Natural killer cell treated with Interleukin-12 subunit alpha and Interleukin-12 subunit beta and Interleukin-15 and Interleukin-18, amount 100 ng/mL, for 72 hours (primary cell): Measurements from ENCODE around the gene MGMT. TPM values are rescaled to one million over a fixed set of nuclear protein-coding genes. Genes with fewer than 3 reads are reported as not detected.

Experiments used
- ATAC-seq, 2 donors: fragments of 150-1000 bp; cut with Tn5 transposase in 1 of 2; sonication (Bioruptor Pico), chemical (Tn5 transposase) in 1 of 2; 2 replicates each; pipeline ENCODE4 v1.10.0; 2021
- DNase-seq: peaks from one replicate; pipeline ENCODE4 v3.0.0; 2022; ENCODE audit warnings: low spot score
- H3K27ac Mint-ChIP-seq, 2 donors: 1 replicate in 1 of 2; 2 replicates in 1 of 2; pipeline ENCODE4 v1.8.0; 2022; ENCODE audit warnings: mixed read lengths in 2 of 2, mild to moderate bottlenecking in 1 of 2, moderate library complexity in 1 of 2
- H3K27me3 Mint-ChIP-seq, 2 donors: 1 replicate in 1 of 2; 2 replicates in 1 of 2; pipeline ENCODE4 v1.8.0; 2022; ENCODE audit warnings: mixed read lengths in 2 of 2
- H3K36me3 Mint-ChIP-seq: one replicate; pipeline ENCODE4 v1.8.0; 2022; ENCODE audit warnings: mixed read lengths
- H3K4me1 Mint-ChIP-seq, 2 donors: 1 replicate in 1 of 2; 2 replicates in 1 of 2; pipeline ENCODE4 v1.8.0; 2022; ENCODE audit warnings: low read depth in 2 of 2, mixed read lengths in 2 of 2, mild to moderate bottlenecking in 1 of 2
- H3K4me3 Mint-ChIP-seq: one replicate; pipeline ENCODE4 v1.8.0; 2022; ENCODE audit warnings: mixed read lengths
- H3K9me3 Mint-ChIP-seq: 2 replicates; pipeline ENCODE4 v1.8.0; 2022; ENCODE audit warnings: mixed read lengths
- total RNA-seq, 2 donors: library from RNA; stranded (reverse); gene quantifications; one replicate each; pipeline ENCODE4 v1.2.3, GENCODE V29; 2022

The MGMT gene
- total RNA-seq, 2 donors from 2014 or later, result 14.3 to 23.6 TPM

DNA sequence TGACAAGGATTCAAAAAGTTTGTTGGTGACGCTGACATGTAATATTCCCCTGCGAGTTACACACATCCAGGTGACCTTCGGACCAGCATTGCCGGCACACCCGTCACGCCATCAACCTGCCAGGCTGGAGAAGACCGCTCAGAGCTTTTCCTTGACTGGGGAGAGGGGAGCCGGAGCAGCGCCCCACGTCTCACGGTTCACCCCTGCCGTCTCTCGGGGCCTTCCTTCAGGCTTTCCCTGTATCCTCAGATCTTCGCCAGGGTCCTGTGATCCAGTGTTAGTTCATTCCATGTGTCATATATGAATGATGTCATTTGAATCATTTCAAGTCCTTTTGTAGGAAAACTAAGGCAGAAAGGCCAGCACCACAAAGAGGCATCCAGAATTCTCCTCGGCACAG lies 127.8 kb downstream of the MGMT start:
- Mint-ChIP-seq H3K9me3 (no peaks in the 10 kb centered on the region), H3K4me3 (no peak overlapping the region), H3K4me1 (peaks cover 0 to 2% of the 10 kb centered on the region in 2 donors), H3K27me3 (no peaks in the 10 kb centered on the region), H3K27ac (no peak overlapping the region), H3K36me3 (no peaks in the 10 kb centered on the region)
- DNase-seq, result no peak
- no peak for ATAC-seq

GRCh38 chr10:129598413-129598812 lies 131.4 kb downstream of the MGMT start:
- no peak overlapping the region for H3K27ac Mint-ChIP-seq
- no peak for DNase-seq
- H3K9me3 Mint-ChIP-seq, result no peaks in the 10 kb centered on the region
- ATAC-seq, result no peak
- no peak overlapping the region for H3K4me3 Mint-ChIP-seq
- peaks cover 0 to 2% of the 10 kb centered on the region in 2 donors for H3K4me1 Mint-ChIP-seq
- H3K36me3 Mint-ChIP-seq, result no peaks in the 10 kb centered on the region
- H3K27me3 Mint-ChIP-seq, result no peaks in the 10 kb centered on the region

- Mint-ChIP-seq H3K4me1 (peaks cover 2% of the 10 kb centered on the region in 2 donors), H3K9me3 (no peaks in the 10 kb centered on the region)
These were observed 132.1 kb downstream of the MGMT start for GRCh38 chr10:129599160-129599559.

DNA sequence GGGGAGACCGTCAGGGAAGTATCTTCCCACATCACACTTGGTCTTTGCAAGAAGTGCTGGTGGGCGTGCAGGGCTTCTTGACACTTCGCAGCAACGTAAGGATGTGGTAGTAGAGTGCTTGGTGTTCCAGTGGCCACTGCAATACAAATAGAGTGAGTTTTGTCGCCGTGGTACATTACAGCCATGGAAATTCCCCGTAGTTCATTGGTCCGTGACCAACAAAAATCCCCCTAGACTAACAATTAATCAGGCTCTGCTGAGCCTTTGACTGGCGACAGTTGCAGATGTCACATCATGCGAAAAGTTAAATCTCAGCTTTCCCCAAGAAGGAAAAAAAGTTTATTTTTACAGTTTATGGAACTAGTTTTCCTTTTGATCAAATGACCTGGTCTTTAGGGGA lies 134.7 kb downstream of the MGMT start:
- DNase-seq (no peak), ATAC-seq (no peak)
- Mint-ChIP-seq H3K9me3 (no peaks in the 10 kb centered on the region), H3K4me1 (peaks cover 6 to 10% of the 10 kb centered on the region in 2 donors), H3K36me3 (no peaks in the 10 kb centered on the region), H3K27me3 (no peaks in the 10 kb centered on the region), H3K27ac (no peak overlapping the region), H3K4me3 (no peak overlapping the region)

More at GRCh38 chr10:129599160-129599559, 132.1 kb downstream of the MGMT start:
- no peak for ATAC-seq
- Mint-ChIP-seq H3K36me3 (no peaks in the 10 kb centered on the region), H3K27ac (no peak overlapping the region), H3K4me3 (no peak overlapping the region), H3K27me3 (no peaks in the 10 kb centered on the region)
- DNase-seq, result no peak

- Mint-ChIP-seq H3K4me1 (peaks cover 6 to 10% of the 10 kb centered on the region in 2 donors), H3K27ac (no peak overlapping the region), H3K4me3 (no peak overlapping the region), H3K9me3 (no peaks in the 10 kb centered on the region), H3K36me3 (no peaks in the 10 kb centered on the region), H3K27me3 (no peaks in the 10 kb centered on the region)
- ATAC-seq (no peak), DNase-seq (no peak)
These were observed 136.0 kb downstream of the MGMT start for GRCh38 chr10:129602938-129603535.

DNA sequence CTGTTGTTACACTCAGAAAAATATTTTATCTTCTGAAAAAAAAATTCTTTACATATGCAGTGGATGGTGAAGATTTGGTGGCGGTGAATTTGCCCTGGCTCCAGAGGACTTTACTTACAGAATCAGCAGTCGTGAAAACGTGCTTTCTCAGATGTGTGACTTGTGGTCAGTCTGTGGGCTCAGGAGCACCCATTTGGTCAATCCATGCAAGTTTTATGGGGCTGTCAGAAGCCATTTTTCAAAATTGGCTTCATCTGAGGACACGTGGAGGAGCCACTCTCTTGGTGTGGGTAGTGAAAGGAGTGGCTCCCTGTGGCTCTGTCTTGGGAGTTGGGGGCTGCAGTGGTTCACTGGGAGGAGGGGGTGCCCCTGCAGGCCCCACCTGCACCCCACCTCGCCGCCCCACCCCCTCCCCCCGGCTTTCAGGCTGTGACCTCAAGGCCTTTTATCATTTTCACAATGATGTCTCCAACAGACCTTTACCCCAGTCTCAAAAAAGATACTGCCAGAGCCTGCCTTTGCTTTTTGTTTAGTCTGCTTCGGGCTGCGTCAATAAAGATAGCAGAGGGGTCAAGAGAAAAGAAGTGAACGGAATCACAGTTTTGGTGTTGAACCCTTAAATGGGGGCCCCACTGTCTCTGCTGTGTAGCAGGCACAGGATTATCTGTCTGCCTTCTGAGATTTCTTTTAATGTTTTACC lies 137.4 kb downstream of the MGMT start:
- Mint-ChIP-seq H3K9me3 (no peaks in the 10 kb centered on the region), H3K27ac (no peak overlapping the region), H3K27me3 (no peaks in the 10 kb centered on the region), H3K36me3 (no peaks in the 10 kb centered on the region), H3K4me3 (no peak overlapping the region), H3K4me1 (peaks cover 6 to 10% of the 10 kb centered on the region in 2 donors)
- no peak for DNase-seq
- no peak for ATAC-seq

- DNase-seq (no peak), ATAC-seq (no peak)
- no peaks in the 10 kb centered on the region for H3K36me3 Mint-ChIP-seq
- H3K27ac Mint-ChIP-seq, result no peak overlapping the region
- no peaks in the 10 kb centered on the region for H3K27me3 Mint-ChIP-seq
- no peak overlapping the region for H3K4me3 Mint-ChIP-seq
- peaks cover 6 to 10% of the 10 kb centered on the region in 2 donors for H3K4me1 Mint-ChIP-seq
- no peaks in the 10 kb centered on the region for H3K9me3 Mint-ChIP-seq
These were observed 138.4 kb downstream of the MGMT start for GRCh38 chr10:129605266-129605985.

- Mint-ChIP-seq H3K36me3 (no peaks in the 10 kb centered on the region), H3K27ac (no peak overlapping the region)
- DNase-seq, result no peak
These were observed 139.0 kb downstream of the MGMT start for GRCh38 chr10:129605986-129606518.

GRCh38 chr10:129607607-129608109 lies 140.6 kb downstream of the MGMT start:
- Mint-ChIP-seq H3K27me3 (no peaks in the 10 kb centered on the region), H3K9me3 (no peaks in the 10 kb centered on the region), H3K36me3 (no peaks in the 10 kb centered on the region), H3K4me1 (peaks cover 9 to 10% of the 10 kb centered on the region in 2 donors), H3K4me3 (no peak overlapping the region), H3K27ac (no peak overlapping the region)
- no peak for ATAC-seq
- no peak for DNase-seq

More at GRCh38 chr10:129605986-129606518, 139.0 kb downstream of the MGMT start:
- Mint-ChIP-seq H3K4me1 (peaks cover 7 to 10% of the 10 kb centered on the region in 2 donors), H3K9me3 (no peaks in the 10 kb centered on the region), H3K27me3 (no peaks in the 10 kb centered on the region), H3K4me3 (no peak overlapping the region)
- no peak for ATAC-seq

- Mint-ChIP-seq H3K36me3 (no peaks in the 10 kb centered on the region), H3K4me3 (no peak overlapping the region), H3K9me3 (no peaks in the 10 kb centered on the region), H3K4me1 (peaks cover 9 to 10% of the 10 kb centered on the region in 2 donors), H3K27ac (no peak overlapping the region), H3K27me3 (no peaks in the 10 kb centered on the region)
- ATAC-seq, result no peak
- DNase-seq, result no peak
These were observed 141.6 kb downstream of the MGMT start for GRCh38 chr10:129608653-129609052.

GRCh38 chr10:129609551-129609950 lies 142.5 kb downstream of the MGMT start:
- Mint-ChIP-seq H3K4me3 (no peak overlapping the region), H3K36me3 (no peaks in the 10 kb centered on the region), H3K9me3 (no peaks in the 10 kb centered on the region), H3K27me3 (no peaks in the 10 kb centered on the region), H3K4me1 (peaks cover 5 to 9% of the 10 kb centered on the region in 2 donors), H3K27ac (no peak overlapping the region)
- ATAC-seq (no peak), DNase-seq (no peak)

GRCh38 chr10:129612481-129613109 lies 145.6 kb downstream of the MGMT start:
- DNase-seq (no peak), ATAC-seq (no peak)
- H3K36me3 Mint-ChIP-seq, result no peaks in the 10 kb centered on the region
- H3K27me3 Mint-ChIP-seq, result no peaks in the 10 kb centered on the region
- no peak overlapping the region for H3K27ac Mint-ChIP-seq
- no peak overlapping the region for H3K4me3 Mint-ChIP-seq
- H3K4me1 Mint-ChIP-seq, result peaks cover 9 to 18% of the 10 kb centered on the region in 2 donors
- no peaks in the 10 kb centered on the region for H3K9me3 Mint-ChIP-seq

- Mint-ChIP-seq H3K36me3 (no peaks in the 10 kb centered on the region), H3K4me3 (no peak overlapping the region), H3K27ac (no peak overlapping the region), H3K9me3 (no peaks in the 10 kb centered on the region), H3K27me3 (no peaks in the 10 kb centered on the region), H3K4me1 (peaks cover 9 to 20% of the 10 kb centered on the region in 2 donors)
- no peak for DNase-seq
- no peak for ATAC-seq
These were observed 146.4 kb downstream of the MGMT start for GRCh38 chr10:129613377-129613980.
